WTC11 (cell line): Measurements from ENCODE around the gene RPL35. TPM values are rescaled to one million over a fixed set of nuclear protein-coding genes. Genes with fewer than 3 reads are reported as not detected.

Experiments
- ATAC-seq: fragments of 200-7000 bp; cut with Tn5 transposase; 2 replicates; pipeline ENCODE4 v1.10.0; 2021; ENCODE audit warnings: mild to moderate bottlenecking, moderate library complexity
- CTCF ChIA-PET: fragments of 300-600 bp; sonication (Branson Sonifier 250); formaldehyde crosslinking; loops from one replicate; lab custom pipeline; 2021; ENCODE audit warnings: antibody characterized with exemption; lab: Charles Lee
- POLR2A ChIA-PET: fragments of 350-600 bp; sonication (Branson Sonifier 250); formaldehyde crosslinking; loops from one replicate; lab custom pipeline; 2021; ENCODE audit warnings: antibody characterized with exemption; lab: Charles Lee
- DNase-seq: peaks from one replicate; pipeline ENCODE4 v3.0.0; 2021; ENCODE audit warnings: low spot score
- H3K27ac Mint-ChIP-seq: 2 replicates; pipeline ENCODE4 v1.8.0; 2021; ENCODE audit warnings: mixed read lengths
- H3K27me3 Mint-ChIP-seq: 2 replicates; pipeline ENCODE4 v1.8.0; 2021; ENCODE audit warnings: low read depth, mild to moderate bottlenecking, moderate library complexity, mixed read lengths
- H3K36me3 Mint-ChIP-seq: 2 replicates; pipeline ENCODE4 v1.8.0; 2021; ENCODE audit warnings: mixed read lengths
- H3K4me1 Mint-ChIP-seq: 2 replicates; pipeline ENCODE4 v1.8.0; 2022; ENCODE audit warnings: mixed read lengths
- H3K4me3 Mint-ChIP-seq: 2 replicates; pipeline ENCODE4 v1.8.0; 2021; ENCODE audit warnings: mild to moderate bottlenecking, moderate library complexity, mixed read lengths
- H3K9me3 Mint-ChIP-seq: 2 replicates; pipeline ENCODE4 v1.8.0; 2021; ENCODE audit warnings: mixed read lengths
- ESRRA ChIP-seq: sonication (generic); formaldehyde crosslinking; IDR thresholded peaks from 2 replicates; pipeline ENCODE4 v1.8.1; 2022; ENCODE audit warnings: mild to moderate bottlenecking, missing genetic modification reagents, borderline replicate concordance
- GTF2I ChIP-seq: fragments of 250-450 bp; sonication (Bioruptor Pico); conservative IDR thresholded peaks from 2 replicates; pipeline ENCODE4 v1.4.0; 2021; ENCODE audit warnings: mild to moderate bottlenecking
- IRF2 ChIP-seq: sonication (generic); formaldehyde crosslinking; IDR thresholded peaks from 2 replicates; pipeline ENCODE4 v1.8.0; 2022; ENCODE audit warnings: low read depth, missing genetic modification reagents, borderline replicate concordance
- SMAD4 ChIP-seq: sonication (generic); formaldehyde crosslinking; IDR thresholded peaks from 2 replicates; pipeline ENCODE4 v1.8.0; 2022; ENCODE audit warnings: mild to moderate bottlenecking, missing genetic modification reagents
- SOX15 ChIP-seq: fragments of 250-450 bp; sonication (Bioruptor Pico); IDR thresholded peaks from 2 replicates; pipeline ENCODE4 v1.9.0; 2021; ENCODE audit warnings: mild to moderate bottlenecking
- ZNF121 ChIP-seq: sonication (generic); formaldehyde crosslinking; IDR thresholded peaks from 2 replicates; pipeline ENCODE4 v1.8.0; 2023; ENCODE audit warnings: missing genetic modification reagents
- ZNF138 ChIP-seq: sonication (generic); formaldehyde crosslinking; conservative IDR thresholded peaks from 2 replicates; pipeline ENCODE4 v1.8.1; 2022; ENCODE audit warnings: mild to moderate bottlenecking, moderate library complexity, missing genetic modification reagents
- ZNF416 ChIP-seq: fragments of 250-450 bp; sonication (Bioruptor Pico); IDR thresholded peaks from 2 replicates; pipeline ENCODE4 v1.9.0; 2021; ENCODE audit warnings: mild to moderate bottlenecking, inconsistent platforms
- total RNA-seq: library from RNA; stranded (reverse); gene quantifications from 3 replicates; pipeline ENCODE4 v1.2.3, GENCODE V29; 2021
- TF ChIP-seq, protein P1 (sequence below): sonication (generic); formaldehyde crosslinking; conservative IDR thresholded peaks from 2 replicates; pipeline ENCODE4 v1.8.1; 2023; ENCODE audit warnings: mild to moderate bottlenecking, low read depth, missing genetic modification reagents, moderate library complexity
- TF ChIP-seq, protein P2 (sequence below): sonication (generic); formaldehyde crosslinking; IDR thresholded peaks from 2 replicates; pipeline ENCODE4 v1.8.0; 2022; ENCODE audit warnings: mild to moderate bottlenecking, missing genetic modification reagents
- TF ChIP-seq, protein P3 (sequence below): sonication (generic); formaldehyde crosslinking; IDR thresholded peaks from 2 replicates; pipeline ENCODE4 v1.8.0; 2022; ENCODE audit warnings: mild to moderate bottlenecking, missing genetic modification reagents
- TF ChIP-seq, protein P4 (sequence below): sonication (generic); formaldehyde crosslinking; IDR thresholded peaks from 2 replicates; pipeline ENCODE4 v1.8.1; 2023; ENCODE audit warnings: mild to moderate bottlenecking, missing genetic modification reagents, moderate library complexity
- TF ChIP-seq, protein P5 (sequence below): sonication (generic); formaldehyde crosslinking; IDR thresholded peaks from 2 replicates; pipeline ENCODE4 v1.8.1; 2023; ENCODE audit warnings: mild to moderate bottlenecking, moderate library complexity, missing genetic modification reagents
- TF ChIP-seq, protein P6 (sequence below): sonication (generic); formaldehyde crosslinking; IDR thresholded peaks from 2 replicates; pipeline ENCODE4 v1.8.0; 2022; ENCODE audit warnings: missing genetic modification reagents
- TF ChIP-seq, protein P7 (sequence below): sonication (generic); formaldehyde crosslinking; IDR thresholded peaks from 2 replicates; pipeline ENCODE4 v1.8.0; 2022; ENCODE audit warnings: mild to moderate bottlenecking, missing genetic modification reagents

Gene RPL35
- total RNA-seq, 1 experiment from 2014 or later: 1,710 TPM

DNA sequence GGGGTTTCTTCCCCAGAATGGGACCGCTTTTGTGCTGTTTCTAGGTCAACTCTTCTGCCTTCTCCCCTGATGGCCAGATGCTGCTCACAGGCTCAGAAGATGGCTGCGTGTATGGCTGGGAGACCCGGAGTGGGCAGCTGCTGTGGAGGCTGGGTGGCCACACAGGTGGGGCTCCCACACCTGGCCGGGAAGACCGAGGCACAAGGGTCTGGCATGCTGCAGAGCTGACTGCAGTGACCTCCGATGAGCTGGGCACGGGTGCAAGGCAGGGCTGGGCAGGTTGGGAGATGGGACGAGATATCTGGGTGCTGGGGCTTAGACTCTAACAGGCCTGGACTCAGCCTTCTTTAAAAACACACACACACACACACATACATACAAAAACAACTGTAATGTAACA lies 7.6 kb downstream of the RPL35 start:
- Mint-ChIP-seq H3K27ac (no peak overlapping the region), H3K27me3 (no peaks in the 10 kb centered on the region), H3K4me3 (no peak overlapping the region), H3K36me3 (peaks cover 21% of the 10 kb centered on the region), H3K4me1 (peaks cover 9% of the 10 kb centered on the region), H3K9me3 (no peaks in the 10 kb centered on the region)
- ChIA-PET POLR2A (interaction anchor here (2.0 to 2.2 kb wide), 2 partner anchors 8 to 83 kb away, joined by 9 to 12 read pairs; partner anchors contain the start of genes ARPC5L, NR6A1 and RPL35), CTCF (interaction anchor here (0.6 to 12.9 kb wide), 24 partner anchors 8 to 521 kb away, joined by 3 to 935 read pairs (median 12); partner anchors contain the start of genes ARPC5L, NR6A1, OLFML2A and RPL35)
- DNase-seq (no peak), ATAC-seq (no peak)
- TF ChIP-seq ZNF138 (CRISPR knock-in tag): no peak
- TF ChIP-seq SMAD4 (CRISPR knock-in tag): no peak
- TF ChIP-seq GTF2I (CRISPR knock-in tag): no peak
- TF ChIP-seq, protein P1, sequence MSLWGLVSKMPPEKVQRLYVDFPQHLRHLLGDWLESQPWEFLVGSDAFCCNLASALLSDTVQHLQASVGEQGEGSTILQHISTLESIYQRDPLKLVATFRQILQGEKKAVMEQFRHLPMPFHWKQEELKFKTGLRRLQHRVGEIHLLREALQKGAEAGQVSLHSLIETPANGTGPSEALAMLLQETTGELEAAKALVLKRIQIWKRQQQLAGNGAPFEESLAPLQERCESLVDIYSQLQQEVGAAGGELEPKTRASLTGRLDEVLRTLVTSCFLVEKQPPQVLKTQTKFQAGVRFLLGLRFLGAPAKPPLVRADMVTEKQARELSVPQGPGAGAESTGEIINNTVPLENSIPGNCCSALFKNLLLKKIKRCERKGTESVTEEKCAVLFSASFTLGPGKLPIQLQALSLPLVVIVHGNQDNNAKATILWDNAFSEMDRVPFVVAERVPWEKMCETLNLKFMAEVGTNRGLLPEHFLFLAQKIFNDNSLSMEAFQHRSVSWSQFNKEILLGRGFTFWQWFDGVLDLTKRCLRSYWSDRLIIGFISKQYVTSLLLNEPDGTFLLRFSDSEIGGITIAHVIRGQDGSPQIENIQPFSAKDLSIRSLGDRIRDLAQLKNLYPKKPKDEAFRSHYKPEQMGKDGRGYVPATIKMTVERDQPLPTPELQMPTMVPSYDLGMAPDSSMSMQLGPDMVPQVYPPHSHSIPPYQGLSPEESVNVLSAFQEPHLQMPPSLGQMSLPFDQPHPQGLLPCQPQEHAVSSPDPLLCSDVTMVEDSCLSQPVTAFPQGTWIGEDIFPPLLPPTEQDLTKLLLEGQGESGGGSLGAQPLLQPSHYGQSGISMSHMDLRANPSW (CRISPR knock-in tag): no peak
- TF ChIP-seq, protein P2, sequence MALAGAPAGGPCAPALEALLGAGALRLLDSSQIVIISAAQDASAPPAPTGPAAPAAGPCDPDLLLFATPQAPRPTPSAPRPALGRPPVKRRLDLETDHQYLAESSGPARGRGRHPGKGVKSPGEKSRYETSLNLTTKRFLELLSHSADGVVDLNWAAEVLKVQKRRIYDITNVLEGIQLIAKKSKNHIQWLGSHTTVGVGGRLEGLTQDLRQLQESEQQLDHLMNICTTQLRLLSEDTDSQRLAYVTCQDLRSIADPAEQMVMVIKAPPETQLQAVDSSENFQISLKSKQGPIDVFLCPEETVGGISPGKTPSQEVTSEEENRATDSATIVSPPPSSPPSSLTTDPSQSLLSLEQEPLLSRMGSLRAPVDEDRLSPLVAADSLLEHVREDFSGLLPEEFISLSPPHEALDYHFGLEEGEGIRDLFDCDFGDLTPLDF: no peak
- no peak for TF ChIP-seq ESRRA (CRISPR knock-in tag)
- TF ChIP-seq IRF2 (CRISPR knock-in tag): no peak
- TF ChIP-seq, protein P3, sequence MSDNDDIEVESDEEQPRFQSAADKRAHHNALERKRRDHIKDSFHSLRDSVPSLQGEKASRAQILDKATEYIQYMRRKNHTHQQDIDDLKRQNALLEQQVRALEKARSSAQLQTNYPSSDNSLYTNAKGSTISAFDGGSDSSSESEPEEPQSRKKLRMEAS: no peak
- TF ChIP-seq, protein P4, sequence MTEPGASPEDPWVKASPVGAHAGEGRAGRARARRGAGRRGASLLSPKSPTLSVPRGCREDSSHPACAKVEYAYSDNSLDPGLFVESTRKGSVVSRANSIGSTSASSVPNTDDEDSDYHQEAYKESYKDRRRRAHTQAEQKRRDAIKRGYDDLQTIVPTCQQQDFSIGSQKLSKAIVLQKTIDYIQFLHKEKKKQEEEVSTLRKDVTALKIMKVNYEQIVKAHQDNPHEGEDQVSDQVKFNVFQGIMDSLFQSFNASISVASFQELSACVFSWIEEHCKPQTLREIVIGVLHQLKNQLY: no peak
- no peak for TF ChIP-seq ZNF121 (CRISPR knock-in tag)
- TF ChIP-seq SOX15 (CRISPR knock-in tag): no peak
- TF ChIP-seq, protein P5, sequence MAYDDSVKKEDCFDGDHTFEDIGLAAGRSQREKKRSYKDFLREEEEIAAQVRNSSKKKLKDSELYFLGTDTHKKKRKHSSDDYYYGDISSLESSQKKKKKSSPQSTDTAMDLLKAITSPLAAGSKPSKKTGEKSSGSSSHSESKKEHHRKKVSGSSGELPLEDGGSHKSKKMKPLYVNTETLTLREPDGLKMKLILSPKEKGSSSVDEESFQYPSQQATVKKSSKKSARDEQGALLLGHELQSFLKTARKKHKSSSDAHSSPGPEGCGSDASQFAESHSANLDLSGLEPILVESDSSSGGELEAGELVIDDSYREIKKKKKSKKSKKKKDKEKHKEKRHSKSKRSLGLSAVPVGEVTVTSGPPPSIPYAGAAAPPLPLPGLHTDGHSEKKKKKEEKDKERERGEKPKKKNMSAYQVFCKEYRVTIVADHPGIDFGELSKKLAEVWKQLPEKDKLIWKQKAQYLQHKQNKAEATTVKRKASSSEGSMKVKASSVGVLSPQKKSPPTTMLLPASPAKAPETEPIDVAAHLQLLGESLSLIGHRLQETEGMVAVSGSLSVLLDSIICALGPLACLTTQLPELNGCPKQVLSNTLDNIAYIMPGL (CRISPR knock-in tag): no peak
- TF ChIP-seq, protein P6, sequence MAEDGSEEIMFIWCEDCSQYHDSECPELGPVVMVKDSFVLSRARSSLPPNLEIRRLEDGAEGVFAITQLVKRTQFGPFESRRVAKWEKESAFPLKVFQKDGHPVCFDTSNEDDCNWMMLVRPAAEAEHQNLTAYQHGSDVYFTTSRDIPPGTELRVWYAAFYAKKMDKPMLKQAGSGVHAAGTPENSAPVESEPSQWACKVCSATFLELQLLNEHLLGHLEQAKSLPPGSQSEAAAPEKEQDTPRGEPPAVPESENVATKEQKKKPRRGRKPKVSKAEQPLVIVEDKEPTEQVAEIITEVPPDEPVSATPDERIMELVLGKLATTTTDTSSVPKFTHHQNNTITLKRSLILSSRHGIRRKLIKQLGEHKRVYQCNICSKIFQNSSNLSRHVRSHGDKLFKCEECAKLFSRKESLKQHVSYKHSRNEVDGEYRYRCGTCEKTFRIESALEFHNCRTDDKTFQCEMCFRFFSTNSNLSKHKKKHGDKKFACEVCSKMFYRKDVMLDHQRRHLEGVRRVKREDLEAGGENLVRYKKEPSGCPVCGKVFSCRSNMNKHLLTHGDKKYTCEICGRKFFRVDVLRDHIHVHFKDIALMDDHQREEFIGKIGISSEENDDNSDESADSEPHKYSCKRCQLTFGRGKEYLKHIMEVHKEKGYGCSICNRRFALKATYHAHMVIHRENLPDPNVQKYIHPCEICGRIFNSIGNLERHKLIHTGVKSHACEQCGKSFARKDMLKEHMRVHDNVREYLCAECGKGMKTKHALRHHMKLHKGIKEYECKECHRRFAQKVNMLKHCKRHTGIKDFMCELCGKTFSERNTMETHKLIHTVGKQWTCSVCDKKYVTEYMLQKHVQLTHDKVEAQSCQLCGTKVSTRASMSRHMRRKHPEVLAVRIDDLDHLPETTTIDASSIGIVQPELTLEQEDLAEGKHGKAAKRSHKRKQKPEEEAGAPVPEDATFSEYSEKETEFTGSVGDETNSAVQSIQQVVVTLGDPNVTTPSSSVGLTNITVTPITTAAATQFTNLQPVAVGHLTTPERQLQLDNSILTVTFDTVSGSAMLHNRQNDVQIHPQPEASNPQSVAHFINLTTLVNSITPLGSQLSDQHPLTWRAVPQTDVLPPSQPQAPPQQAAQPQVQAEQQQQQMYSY (CRISPR knock-in tag): no peak
- no peak for TF ChIP-seq ZNF416 (CRISPR knock-in tag)
- TF ChIP-seq, protein P7, sequence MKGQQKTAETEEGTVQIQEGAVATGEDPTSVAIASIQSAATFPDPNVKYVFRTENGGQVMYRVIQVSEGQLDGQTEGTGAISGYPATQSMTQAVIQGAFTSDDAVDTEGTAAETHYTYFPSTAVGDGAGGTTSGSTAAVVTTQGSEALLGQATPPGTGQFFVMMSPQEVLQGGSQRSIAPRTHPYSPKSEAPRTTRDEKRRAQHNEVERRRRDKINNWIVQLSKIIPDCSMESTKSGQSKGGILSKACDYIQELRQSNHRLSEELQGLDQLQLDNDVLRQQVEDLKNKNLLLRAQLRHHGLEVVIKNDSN (CRISPR knock-in tag): no peak
